Endothelial cell of umbilical vein (primary cell): ENCODE data around the gene KPNB1.

ENCODE experiments used
- CTCF ChIP-seq, 2 donors: IDR thresholded peaks; 1 replicate in 1 of 2; 2 replicates in 1 of 2; pipeline ENCODE4 v1.5.1; 2011; ENCODE audit warnings: low read length in 2 of 2, mild to moderate bottlenecking in 2 of 2, moderate library complexity in 2 of 2, control low read depth in 1 of 2, inconsistent platforms in 1 of 2, low read depth in 1 of 2; ENCODE audit not compliant: insufficient read depth in 1 of 2; ENCODE audit errors: extremely low read depth in 1 of 2
- EZH2 ChIP-seq: IDR thresholded peaks from 2 replicates; pipeline ENCODE4 v1.6.1; 2012; ENCODE audit warnings: borderline replicate concordance, low read depth, mild to moderate bottlenecking, moderate library complexity, low read length, inconsistent platforms; ENCODE audit not compliant: severe bottlenecking
- FOS ChIP-seq: IDR thresholded peaks from 2 replicates; pipeline ENCODE4 v1.6.1; 2011; ENCODE audit warnings: mild to moderate bottlenecking, low read length, moderate library complexity, borderline replicate concordance; ENCODE audit not compliant: insufficient read depth
- GATA2 ChIP-seq: IDR thresholded peaks from 2 replicates; pipeline ENCODE4 v1.7.0; 2011; ENCODE audit warnings: low read depth, mild to moderate bottlenecking, moderate library complexity, mixed read lengths, low read length; ENCODE audit not compliant: insufficient read length, insufficient read depth
- JUN ChIP-seq: IDR thresholded peaks from 2 replicates; pipeline ENCODE4 v1.6.1; 2011; ENCODE audit warnings: borderline replicate concordance, low read depth; ENCODE audit not compliant: insufficient read length, insufficient read depth
- MAX ChIP-seq: IDR thresholded peaks from 2 replicates; pipeline ENCODE4 v1.6.1; 2011; ENCODE audit not compliant: insufficient read depth, insufficient read length
- MYC ChIP-seq: IDR thresholded peaks from one replicate; pipeline ENCODE4 v1.6.1; 2011; ENCODE audit warnings: mild to moderate bottlenecking, low read depth, low read length
- POLR2A ChIP-seq: IDR thresholded peaks from 2 replicates; pipeline ENCODE4 v1.6.1; 2012; ENCODE audit warnings: low read depth, mild to moderate bottlenecking, control low read depth, low read length
- POLR2AphosphoS5 ChIP-seq: IDR thresholded peaks from 2 replicates; pipeline ENCODE4 v1.6.1; 2012; ENCODE audit warnings: low read depth, mild to moderate bottlenecking, control low read depth, low read length, moderate library complexity; ENCODE audit not compliant: insufficient read depth

DNA sequence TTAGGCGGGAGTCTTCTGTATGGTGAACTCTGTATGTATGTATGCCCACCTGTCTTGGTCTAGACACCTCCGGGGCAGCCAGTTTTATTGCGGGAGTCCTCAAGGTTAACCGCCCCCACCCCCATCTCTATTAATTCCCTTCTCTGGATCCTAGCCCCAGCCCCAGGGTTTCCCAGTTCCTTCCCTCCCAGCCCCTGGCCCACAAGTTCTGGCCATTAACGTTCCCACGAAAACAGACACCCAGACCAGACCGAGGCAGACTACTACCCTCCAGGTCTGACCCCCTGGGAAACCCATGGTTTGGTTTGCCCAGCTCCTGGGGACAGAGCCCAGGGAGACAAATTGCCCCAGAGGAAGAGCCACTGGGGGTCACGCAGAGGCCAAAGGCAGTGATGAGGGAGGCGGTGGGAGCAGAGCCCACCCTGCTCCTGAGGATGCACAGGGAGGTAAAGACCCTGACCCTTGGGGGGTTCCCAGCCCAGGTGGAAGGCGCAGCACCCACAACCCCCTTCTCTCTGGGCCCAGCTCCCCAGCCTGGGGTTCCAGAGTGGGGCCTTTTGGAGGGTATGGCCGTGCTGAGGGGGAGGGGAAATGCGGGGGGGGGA lies 52.8 kb downstream of the KPNB1 start:
- TF ChIP-seq POLR2A (no peak), CTCF (IDR thresholded peaks at IDR 0.05; ENCODE audit: extremely low read depth in 1 of 2, insufficient read depth in 1 of 2, low read depth in 1 of 2, low read length in 2 of 2) (no peak), POLR2AphosphoS5 (no peak), MYC (no peak), MAX (no peak), EZH2 (no peak), JUN (no peak), GATA2 (no peak), FOS (no peak)
